HG02571 (cell line): ENCODE measurements around the gene ZNF865.

ENCODE experiments used
- ATAC-seq: cut with Tn5 transposase; IDR thresholded peaks from one replicate; pipeline ENCODE4 v1.9.1; 2021; ENCODE audit warnings: mild to moderate bottlenecking, moderate library complexity; ENCODE audit not compliant: unreplicated experiment

ZNF865 gene

DNA sequence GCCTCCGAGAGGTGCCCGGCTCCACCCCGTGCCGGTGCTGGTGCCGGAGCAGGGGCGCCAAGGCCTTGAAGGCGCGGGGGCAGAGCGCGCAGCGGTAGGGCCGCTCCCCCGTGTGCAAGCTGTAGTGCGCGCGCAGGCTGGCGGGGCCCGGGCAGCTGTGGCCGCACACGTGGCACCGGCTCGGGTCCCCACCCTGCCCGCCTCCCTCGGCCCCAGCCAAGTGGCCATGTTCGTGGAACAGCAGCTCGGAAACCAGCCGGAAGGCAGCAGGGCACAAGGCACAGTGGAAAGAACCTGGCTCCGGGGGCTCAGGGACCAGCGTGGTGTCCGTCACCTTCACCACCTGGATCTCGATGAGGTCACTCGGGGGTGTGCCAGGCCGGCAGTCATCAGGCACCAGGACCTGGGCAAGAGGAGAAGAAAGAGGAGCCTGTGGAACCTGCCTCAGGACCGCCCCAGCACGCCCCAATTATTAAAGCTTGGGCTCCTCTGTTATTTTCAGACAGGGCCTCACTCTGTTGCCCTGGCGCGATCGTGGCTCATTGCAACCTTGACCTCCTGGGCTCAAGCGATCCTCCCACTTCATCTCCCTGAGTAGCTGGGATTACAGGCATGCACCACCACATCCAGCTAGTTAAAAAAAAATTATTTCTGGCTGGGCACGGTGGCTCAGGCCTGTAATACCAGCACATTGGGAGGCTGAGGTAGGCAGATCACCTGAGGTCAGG lies 17.0 kb downstream of the ZNF865 start:
- ATAC-seq, result no peak

GRCh38 chr19:55623130-55623529 lies 17.7 kb downstream of the ZNF865 start:
- no peak for ATAC-seq

GRCh38 chr19:55623561-55623960 lies 18.1 kb downstream of the ZNF865 start:
- no peak for ATAC-seq

- ATAC-seq, result peak; percentile 64
Observed at GRCh38 chr19:55624109-55625003, 18.9 kb downstream of the ZNF865 start, which contains the start of gene ZNF784. Gene ZNF784, minus strand, starts transcription at chr19:55624566. Its CDS starts 5 bp downstream, at chr19:55624561.

GRCh38 chr19:55625004-55625326 lies 19.5 kb downstream of the ZNF865 start:
- no peak for ATAC-seq

GRCh38 chr19:55626350-55626749 lies 20.9 kb downstream of the ZNF865 start:
- no peak for ATAC-seq

DNA sequence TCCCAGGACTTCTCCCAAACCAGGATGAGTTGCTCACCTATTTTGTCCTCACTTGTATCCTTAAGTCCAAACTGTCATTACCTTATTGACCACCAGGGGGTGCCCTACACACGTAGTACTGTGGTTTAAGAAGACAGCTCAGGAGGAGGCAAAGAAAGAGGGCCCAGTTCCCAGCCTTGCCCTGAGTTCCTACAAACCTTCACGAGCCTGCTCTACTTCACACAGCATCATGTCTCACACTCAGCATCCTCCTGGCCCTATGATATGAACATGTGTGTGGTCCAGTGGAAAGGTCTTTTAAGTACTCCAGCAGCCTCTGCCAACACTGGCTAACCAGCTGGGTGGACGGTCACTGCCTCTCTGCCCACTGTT lies 27.0 kb downstream of the ZNF865 start:
- ATAC-seq, result no peak

GRCh38 chr19:55633861-55634260 lies 28.4 kb downstream of the ZNF865 start:
- ATAC-seq, result no peak

- ATAC-seq, result no peak
Observed at GRCh38 chr19:55635334-55635717, 29.9 kb downstream of the ZNF865 start.

DNA sequence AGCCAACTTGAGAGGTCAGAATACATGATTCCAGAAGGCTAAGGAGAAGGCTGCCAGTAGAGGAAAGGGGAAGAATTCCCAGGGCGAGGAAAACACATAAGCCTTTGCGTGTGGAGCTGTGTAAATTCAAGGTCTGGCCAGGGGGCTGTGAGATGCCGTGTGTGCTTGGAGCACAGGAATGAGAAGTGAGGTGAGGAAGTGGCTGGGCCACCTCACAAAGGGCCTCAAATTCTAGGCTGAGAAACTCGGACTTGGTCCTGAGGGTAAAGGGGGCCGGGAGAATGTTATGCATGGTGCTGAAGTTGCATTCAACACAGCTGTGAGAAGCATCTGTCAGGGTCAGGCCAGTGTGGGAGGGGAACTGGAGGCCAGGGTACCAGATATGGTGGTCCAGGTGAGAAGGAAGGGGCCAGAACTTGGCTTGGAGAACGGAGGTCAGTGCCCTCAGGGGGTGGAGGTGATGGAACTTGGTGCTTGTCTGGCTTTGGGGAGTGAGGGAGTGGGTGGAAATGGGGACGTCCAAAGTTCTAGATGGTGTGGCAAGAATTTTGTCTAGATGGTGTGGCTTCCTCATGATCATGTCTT lies 30.5 kb downstream of the ZNF865 start:
- no peak for ATAC-seq

DNA sequence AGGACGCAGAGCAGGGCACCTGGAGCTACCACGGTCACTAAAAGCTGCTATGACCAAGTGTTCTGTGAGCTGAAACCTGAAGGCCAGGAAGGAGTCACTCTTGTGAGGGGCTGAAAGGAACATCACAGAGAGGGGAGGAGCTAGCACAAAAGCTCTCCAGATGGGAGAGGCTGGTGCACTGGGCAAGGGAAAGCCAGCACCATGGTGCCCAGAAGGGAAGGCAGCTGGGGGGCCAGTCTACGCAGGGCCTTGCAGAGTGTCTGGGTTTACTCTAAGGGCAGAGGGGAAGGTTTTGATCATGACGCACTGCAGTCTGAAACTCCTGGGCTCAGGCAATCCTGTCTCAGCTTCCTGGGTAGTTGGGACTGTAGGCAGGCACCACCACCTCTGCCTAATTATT lies 31.3 kb downstream of the ZNF865 start:
- no peak for ATAC-seq

- ATAC-seq, result no peak
Observed at GRCh38 chr19:55637534-55637933, 32.1 kb downstream of the ZNF865 start.

- ATAC-seq, result no peak
Observed at GRCh38 chr19:55638864-55639359, 33.5 kb downstream of the ZNF865 start.

DNA sequence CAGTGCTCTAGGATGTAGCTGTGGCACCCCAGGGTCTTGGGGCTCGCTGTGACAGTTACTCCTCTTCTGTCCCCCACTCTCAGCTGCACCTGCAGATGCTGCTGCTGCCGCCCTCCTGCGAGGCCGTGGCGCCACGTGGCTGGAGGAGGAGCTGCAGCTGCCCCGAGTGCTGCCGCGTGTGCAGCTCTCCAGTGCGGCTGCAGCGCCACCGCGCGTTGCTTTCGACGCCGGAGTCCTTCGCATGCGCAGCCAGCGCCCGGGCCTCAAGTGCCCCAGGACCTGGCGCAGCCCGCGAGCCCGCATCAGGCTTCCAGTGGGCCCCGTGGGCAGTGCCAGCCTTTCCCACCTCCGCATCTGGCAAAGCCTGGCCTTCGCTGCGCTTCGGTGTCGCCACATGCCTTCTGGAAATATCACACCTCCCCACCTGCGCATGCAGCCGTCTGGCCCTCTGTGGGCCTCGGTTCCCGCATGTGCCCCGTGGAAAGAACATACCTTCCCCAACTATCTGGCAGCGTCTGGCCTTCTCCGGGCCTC lies 34.7 kb downstream of the ZNF865 start:
- ATAC-seq, result no peak

DNA sequence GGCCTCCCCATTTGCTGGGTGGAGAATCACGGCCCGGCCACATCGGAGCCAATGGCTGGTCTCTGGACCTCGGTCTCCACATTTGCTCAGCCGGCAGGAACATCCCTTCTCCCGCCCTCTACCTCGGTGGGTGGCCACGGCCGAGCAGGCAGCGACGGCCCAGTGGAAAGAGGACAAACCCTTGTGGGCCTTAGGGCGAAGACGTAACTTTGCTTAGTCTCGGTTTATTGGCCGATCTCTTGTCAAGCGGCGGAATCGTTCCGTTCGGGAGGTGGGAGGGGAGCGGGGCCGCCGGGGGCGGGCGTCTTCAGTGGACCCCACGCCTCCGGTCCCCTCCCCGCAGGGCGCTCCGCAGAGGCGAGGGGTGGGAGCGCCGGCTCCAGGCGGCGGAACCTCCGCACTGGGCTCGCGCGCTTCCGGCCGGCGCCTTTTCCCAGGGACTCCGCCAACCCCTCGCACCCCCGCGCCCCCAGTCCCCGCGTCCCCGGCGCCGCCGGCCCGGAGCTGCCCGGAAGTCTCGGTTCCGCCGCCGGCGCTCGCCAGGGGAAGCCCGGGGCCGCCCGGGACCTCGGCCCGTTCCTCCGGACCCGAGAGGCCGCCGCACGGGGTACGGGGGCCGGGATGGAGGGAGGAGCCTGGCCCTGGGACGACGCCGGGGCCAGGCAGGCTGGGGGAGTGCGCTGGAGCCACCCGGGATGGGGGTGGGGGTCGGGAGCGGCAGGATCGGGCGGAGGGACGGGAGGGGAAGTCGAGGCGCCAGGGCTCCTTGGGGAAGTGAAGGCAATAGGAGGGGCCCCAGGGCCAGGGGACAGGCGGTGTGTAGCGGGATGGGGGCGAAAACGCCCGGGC lies 35.4 kb downstream of the ZNF865 start, which contains the start of gene ZNF580:
Gene ZNF580, plus strand, starts transcription at position 426 of the 849 bp plus-strand sequence. CDS start 1,507 bp downstream, outside the sequence.
- peak; percentile 32 for ATAC-seq

GRCh38 chr19:55641426-55642152 lies 36.1 kb downstream of the ZNF865 start:
- ATAC-seq, result no peak

- ATAC-seq, result no peak
Observed at GRCh38 chr19:55642153-55643002, 36.9 kb downstream of the ZNF865 start.

DNA sequence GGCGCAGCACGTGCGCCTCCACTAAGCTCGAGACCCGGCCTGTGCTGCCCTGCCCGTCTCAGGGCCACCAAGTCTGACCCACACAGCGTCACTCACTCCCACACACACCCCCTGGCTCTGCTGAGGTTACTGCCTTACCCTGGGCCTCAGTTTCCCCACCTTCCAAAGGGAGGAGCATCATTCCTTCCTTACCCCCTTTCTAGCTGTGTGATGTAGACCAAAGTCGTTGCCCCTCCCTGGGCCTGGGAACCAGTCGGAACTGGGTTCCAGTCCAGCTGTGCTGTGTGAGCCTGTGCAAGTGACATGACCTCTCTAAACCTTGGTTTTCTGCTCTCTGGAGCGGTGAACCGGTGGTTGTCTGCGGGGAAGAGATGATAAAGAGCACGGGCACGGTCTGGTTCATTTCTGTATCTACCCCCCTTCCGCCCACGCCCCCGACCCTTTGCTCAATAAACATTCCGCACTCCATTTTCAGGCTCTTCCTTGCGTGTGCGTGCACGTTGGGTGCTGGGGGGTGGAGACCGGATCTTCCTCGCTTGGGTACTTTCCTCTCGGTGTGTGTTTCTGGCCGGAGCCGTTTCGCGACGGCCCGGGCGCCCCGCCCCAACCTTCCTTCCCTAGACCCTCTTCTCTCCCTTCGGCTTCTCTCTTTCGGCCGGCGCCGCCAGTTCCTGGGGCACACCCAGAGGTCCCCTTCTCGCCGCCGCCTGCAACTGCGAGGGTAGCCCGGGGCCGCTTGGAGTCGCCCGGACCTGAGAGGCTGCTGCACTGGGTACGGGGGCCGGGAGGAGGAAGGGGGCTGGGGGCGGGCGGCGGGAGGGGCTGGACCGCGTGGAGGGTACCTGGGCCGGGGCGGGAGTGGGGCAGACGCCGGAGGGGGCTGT lies 37.8 kb downstream of the ZNF865 start, which contains the start of gene ZNF581:
Gene ZNF581, plus strand, starts transcription at position 647 of the 884 bp plus-strand sequence. CDS start 923 bp downstream, outside the sequence.
- ATAC-seq, result no peak
